Measurements from ENCODE around the gene ARSA. TPM values are rescaled to one million over a fixed set of nuclear protein-coding genes. Genes with fewer than 3 reads are reported as not detected.
"Not testable (repeated sequence)": the region's sequence is repeated elsewhere in the genome, so short reads cannot be mapped to it uniquely, and the experiment has no call there.

ARSA gene
- total RNA-seq, 2 donors from 2014 or later, result 60.7 to 81.7 TPM

DNA sequence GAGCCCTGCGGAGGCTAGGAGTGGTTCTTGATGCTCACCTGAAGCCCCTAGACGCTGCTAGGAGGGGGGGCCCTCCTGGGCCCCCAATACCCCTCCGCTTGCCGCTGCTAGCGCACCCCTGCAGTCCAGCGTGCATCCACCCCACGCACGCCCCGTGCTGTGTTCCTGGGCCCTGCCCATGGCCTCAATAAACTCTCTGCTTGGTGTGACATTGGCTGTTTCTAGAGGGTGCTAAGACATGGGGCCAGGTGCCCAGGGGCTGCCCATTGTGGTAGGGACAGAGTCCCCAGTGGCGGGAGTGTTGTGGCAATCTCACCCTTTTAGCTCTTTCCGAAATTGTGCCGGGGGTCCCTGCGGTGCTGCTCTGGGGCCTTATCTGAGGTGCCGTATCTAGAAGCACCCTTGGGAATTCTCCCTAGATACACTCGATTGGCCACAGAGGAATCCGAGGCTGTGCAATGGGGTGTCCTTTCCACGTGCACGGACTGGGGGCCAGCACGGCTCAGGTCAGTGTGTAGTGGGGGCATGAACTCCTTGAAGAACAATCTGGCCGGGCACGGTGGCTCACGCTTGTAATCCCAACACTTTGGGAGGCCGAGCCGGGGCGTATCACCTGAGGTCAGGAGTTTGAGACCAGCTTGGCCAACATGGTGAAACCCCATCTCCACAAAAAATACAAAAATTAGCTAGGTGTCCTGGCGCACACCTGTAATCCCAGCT is 16.5 kb downstream of the ARSA start:
- WGBS, result 89% methylated on average over 24 of the region's 26 CpGs
- no peak overlapping the region for H3K27ac ChIP-seq
- H3K27me3 ChIP-seq (replicated peaks; ENCODE audit: insufficient read depth), result no peaks in the 10 kb centered on the region
- H3K9me3 ChIP-seq, result no peaks in the 10 kb centered on the region
- H3K4me1 ChIP-seq (replicated peaks), result no peaks in the 10 kb centered on the region
- no peak for DNase-seq (ENCODE audit: low spot score)
- H3K36me3 ChIP-seq, result no peaks in the 10 kb centered on the region
- TF ChIP-seq CTCF (IDR thresholded peaks at IDR 0.05) (no peak), POLR2A (IDR thresholded peaks at IDR 0.05) (no peak), POLR2AphosphoS5 (IDR thresholded peaks at IDR 0.05) (no peak)
- H3K4me3 ChIP-seq, result no peak overlapping the region
- intact Hi-C loops (cut with DNase I), result no loop called here

DNA sequence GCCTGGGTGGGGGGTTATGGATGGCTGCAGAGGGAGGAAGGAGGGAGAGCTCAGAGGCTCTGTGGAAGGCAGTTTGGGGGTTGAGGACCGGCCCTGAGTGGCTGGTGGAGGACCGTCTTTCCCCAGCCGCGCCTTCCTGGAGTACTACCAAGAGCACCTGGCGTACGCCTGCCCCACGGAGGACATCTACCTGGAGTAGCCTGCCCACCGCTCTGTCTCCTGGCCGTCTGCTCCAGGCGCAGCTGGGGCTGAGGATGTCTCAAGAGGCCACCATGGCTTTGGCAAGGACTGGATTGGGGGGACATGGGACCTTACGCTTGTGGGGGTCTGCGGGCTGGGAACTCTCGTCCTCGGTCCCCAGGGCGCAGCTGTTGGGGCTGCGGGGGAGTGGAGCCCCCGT is 17.4 kb downstream of the ARSA start:
- no peaks in the 10 kb centered on the region for H3K9me3 ChIP-seq
- TF ChIP-seq CTCF (IDR thresholded peaks at IDR 0.05) (no peak), POLR2AphosphoS5 (IDR thresholded peaks at IDR 0.05) (no peak), POLR2A (IDR thresholded peaks at IDR 0.05) (no peak)
- H3K27me3 ChIP-seq (replicated peaks; ENCODE audit: insufficient read depth), result no peaks in the 10 kb centered on the region
- DNase-seq (ENCODE audit: low spot score), result no peak
- 84% methylated on average over 17 of the region's 17 CpGs for WGBS
- H3K4me3 ChIP-seq, result no peak overlapping the region
- intact Hi-C loops (cut with DNase I), result no loop called here
- H3K36me3 ChIP-seq, result no peaks in the 10 kb centered on the region
- no peak overlapping the region for H3K27ac ChIP-seq
- no peaks in the 10 kb centered on the region for H3K4me1 ChIP-seq (replicated peaks)

- intact Hi-C loops (cut with DNase I), result no loop called here
- whole genome bisulfite sequencing, result 90% methylated on average over 11 of the region's 11 CpGs
- H3K27ac ChIP-seq, result no peak overlapping the region
Measured at GRCh38 chr22:50610041-50610451, 17.9 kb downstream of the ARSA start.

GRCh38 chr22:50609599-50609998 is 18.4 kb downstream of the ARSA start:
- H3K4me1 ChIP-seq (replicated peaks), result no peaks in the 10 kb centered on the region
- no peak overlapping the region for H3K27ac ChIP-seq
- no peak overlapping the region for H3K4me3 ChIP-seq
- H3K27me3 ChIP-seq (replicated peaks; ENCODE audit: insufficient read depth), result no peaks in the 10 kb centered on the region
- no peak for DNase-seq (ENCODE audit: low spot score)
- intact Hi-C loops (cut with DNase I), result no loop called here
- TF ChIP-seq POLR2A (IDR thresholded peaks at IDR 0.05), result no peak
- TF ChIP-seq POLR2AphosphoS5 (IDR thresholded peaks at IDR 0.05), result no peak
- TF ChIP-seq CTCF (IDR thresholded peaks at IDR 0.05), result no peak
- H3K9me3 ChIP-seq, result no peaks in the 10 kb centered on the region
- 77% methylated on average over 12 of the region's 12 CpGs for WGBS
- no peaks in the 10 kb centered on the region for H3K36me3 ChIP-seq

More at GRCh38 chr22:50610041-50610451, 17.9 kb downstream of the ARSA start:
- Histone ChIP-seq H3K36me3 (no peaks in the 10 kb centered on the region), H3K9me3 (no peaks in the 10 kb centered on the region), H3K4me3 (no peak overlapping the region), H3K4me1 (replicated peaks) (no peaks in the 10 kb centered on the region), H3K27me3 (replicated peaks; ENCODE audit: insufficient read depth) (no peaks in the 10 kb centered on the region)
- TF ChIP-seq POLR2A (IDR thresholded peaks at IDR 0.05) (no peak), CTCF (IDR thresholded peaks at IDR 0.05) (no peak), POLR2AphosphoS5 (IDR thresholded peaks at IDR 0.05) (no peak)
- DNase-seq (ENCODE audit: low spot score), result no peak

DNA sequence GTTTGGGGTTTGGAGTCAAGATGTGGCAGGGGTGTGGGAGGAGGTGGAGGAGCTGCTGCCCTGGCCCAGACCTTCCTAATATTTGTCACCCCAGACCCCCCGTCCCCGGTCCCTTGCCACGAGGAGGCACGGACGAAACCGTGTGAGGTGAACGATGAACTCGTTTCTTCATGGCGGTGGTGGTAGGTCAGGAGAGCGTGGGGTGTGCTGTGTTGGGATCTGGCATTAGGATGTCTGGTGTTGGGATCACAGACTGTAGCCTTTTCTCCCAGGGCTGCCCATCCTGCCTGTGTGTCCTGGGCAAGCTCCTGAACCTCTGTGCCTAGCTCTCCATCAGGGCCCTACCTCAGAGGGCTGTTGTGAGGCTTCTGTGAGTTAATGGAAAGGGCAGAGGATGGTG is 19.0 kb downstream of the ARSA start:
- DNase-seq (ENCODE audit: low spot score), result no peak
- H3K36me3 ChIP-seq, result no peaks in the 10 kb centered on the region
- no peaks in the 10 kb centered on the region for H3K4me1 ChIP-seq (replicated peaks)
- no peaks in the 10 kb centered on the region for H3K27me3 ChIP-seq (replicated peaks; ENCODE audit: insufficient read depth)
- H3K4me3 ChIP-seq, result no peak overlapping the region
- intact Hi-C loops (cut with DNase I), result no loop called here
- H3K9me3 ChIP-seq, result no peaks in the 10 kb centered on the region
- 90% methylated on average over 10 of the region's 10 CpGs for WGBS
- H3K27ac ChIP-seq, result no peak overlapping the region
- TF ChIP-seq POLR2A (IDR thresholded peaks at IDR 0.05) (no peak), POLR2AphosphoS5 (IDR thresholded peaks at IDR 0.05) (no peak), CTCF (IDR thresholded peaks at IDR 0.05) (no peak)

DNA sequence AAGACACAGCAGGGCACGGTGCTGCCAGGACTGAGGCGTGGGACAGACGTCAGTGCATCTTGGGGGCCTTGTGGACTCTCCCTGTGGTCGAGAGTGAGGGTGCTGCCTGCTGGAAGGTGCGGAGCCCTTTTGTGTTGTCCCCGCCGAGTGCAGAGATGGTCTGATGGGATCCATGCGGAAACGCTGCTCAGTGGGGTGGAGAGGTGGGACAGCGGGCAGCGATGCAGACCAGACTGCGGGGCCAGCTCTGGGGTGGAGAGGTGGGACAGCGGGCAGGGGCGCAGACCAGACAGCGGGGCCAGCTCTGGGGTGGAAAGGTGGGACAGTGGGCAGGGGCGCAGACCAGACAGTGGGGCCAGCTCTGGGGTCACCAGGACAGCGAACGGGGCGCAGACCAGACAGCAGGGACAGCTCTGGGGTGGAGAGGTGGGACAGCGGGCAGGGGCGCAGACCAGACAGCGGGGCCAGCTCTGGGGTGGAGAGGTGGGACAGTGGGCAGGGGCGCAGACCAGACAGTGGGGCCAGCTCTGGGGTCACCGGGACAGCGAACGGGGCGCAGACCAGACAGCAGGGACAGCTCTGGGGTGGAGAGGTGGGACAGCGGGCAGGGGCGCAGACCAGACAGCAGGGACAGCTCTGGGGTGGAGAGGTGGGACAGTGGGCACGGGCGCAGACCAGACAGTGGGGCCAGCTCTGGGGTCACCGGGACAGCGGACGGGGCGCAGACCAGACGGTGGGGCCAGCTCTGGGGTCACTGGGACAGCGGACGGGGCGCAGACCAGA is 19.7 kb downstream of the ARSA start:
- WGBS, result 81% methylated on average over 39 of the region's 39 CpGs
- H3K4me3 ChIP-seq; H3K36me3 ChIP-seq; H3K9me3 ChIP-seq; DNase-seq (ENCODE audit: low spot score); intact Hi-C loops (cut with DNase I); H3K4me1 ChIP-seq (replicated peaks); H3K27ac ChIP-seq; H3K27me3 ChIP-seq (replicated peaks; ENCODE audit: insufficient read depth): not testable (repeated sequence)

Measured in prostate gland (tissue), 2 donors.